ENCODE data around the gene PLEKHG3. TPM values are rescaled to one million over a fixed set of nuclear protein-coding genes. Genes with fewer than 3 reads are reported as not detected.

Gene PLEKHG3
- total RNA-seq, 2 experiments from 2014 or later, result not detected

- Histone ChIP-seq H4K20me1 (ENCODE audit: insufficient read depth, low read length) (no peaks in the 10 kb centered on the region), H3K4me2 (ENCODE audit: low read length) (no peak overlapping the region), H3K4me3 (ENCODE audit: low read depth, low read length, poor library complexity, severe bottlenecking) (no peak overlapping the region), H3K27ac (ENCODE audit: low read depth, low read length, poor library complexity, severe bottlenecking) (no peak overlapping the region), H3K4me1 (ENCODE audit: insufficient read depth, low read length, poor library complexity, severe bottlenecking) (no peaks in the 10 kb centered on the region), H3K9me2 (ENCODE audit: insufficient read depth, low read length) (no peaks in the 10 kb centered on the region), H3K79me2 (ENCODE audit: insufficient read depth, low read depth, low read length) (no peaks in the 10 kb centered on the region), H3K36me3 (ENCODE audit: insufficient read depth, low read length) (no peaks in the 10 kb centered on the region), H3K9me3 (ENCODE audit: low read length) (peaks cover 9% of the 10 kb centered on the region), H2AFZ (ENCODE audit: low read length) (no peak overlapping the region)
- DNase-seq (ENCODE audit: low spot score), result no peak
- ChIA-PET POLR2A (no interaction called here), CTCF (ENCODE audit: unreplicated experiment) (no interaction called here)
- intact Hi-C loops (cut with micrococcal nuclease; ENCODE audit: unreplicated experiment), result no loop called here
- BruUV-seq (replicated peaks), result no TSS peak
- no peak for TF ChIP-seq EZH2phosphoT487 (IDR thresholded peaks at IDR 0.05; ENCODE audit: borderline replicate concordance, low read depth, low read length)
- TF ChIP-seq CTCF (conservative IDR thresholded peaks at IDR 0.05; ENCODE audit: low read length), result no peak
Measured at GRCh38 chr14:64715146-64715627, 11.0 kb downstream of the PLEKHG3 start.

DNA sequence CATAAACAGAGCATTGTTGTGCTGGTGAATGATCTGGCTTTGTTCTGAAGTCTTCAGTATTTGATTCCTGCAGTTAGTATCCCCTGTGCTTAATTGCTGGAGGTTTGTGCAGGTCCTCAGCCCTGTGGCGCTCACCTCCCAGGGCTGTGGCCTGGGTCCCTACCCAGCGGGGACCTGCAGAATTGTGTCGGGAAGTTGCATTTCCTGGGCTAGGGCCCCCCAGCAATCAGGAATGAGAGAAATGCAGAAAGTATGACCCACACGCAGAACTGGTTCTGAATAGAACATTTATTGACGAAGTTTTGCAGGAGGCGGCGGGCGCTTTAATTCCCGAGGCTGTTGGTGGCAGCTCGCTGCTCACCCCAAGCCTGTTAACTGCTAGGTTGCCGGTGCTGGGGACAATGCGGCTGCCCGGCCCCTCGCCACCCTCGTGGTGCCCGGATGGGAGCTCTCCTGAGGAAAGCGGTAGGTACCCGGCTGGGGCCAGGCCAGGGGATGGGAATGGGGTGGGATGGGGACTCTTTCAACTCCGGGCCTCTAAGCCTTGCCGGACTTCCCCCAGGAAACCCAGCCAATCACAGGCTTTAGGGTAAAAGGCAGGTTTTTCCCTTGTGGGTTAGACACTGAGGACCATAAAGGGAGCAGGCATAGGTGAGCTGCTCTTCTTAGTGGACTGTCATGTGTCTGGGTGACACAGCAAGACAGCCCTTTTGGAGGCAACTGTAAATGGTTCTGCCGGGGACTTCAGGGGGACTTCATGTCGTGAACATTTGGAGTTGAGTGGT lies 11.6 kb downstream of the PLEKHG3 start:
- Histone ChIP-seq H3K9me3 (ENCODE audit: low read length) (peaks cover 9% of the 10 kb centered on the region), H3K4me3 (ENCODE audit: low read depth, low read length, poor library complexity, severe bottlenecking) (no peak overlapping the region), H3K27ac (ENCODE audit: low read depth, low read length, poor library complexity, severe bottlenecking) (no peak overlapping the region), H3K36me3 (ENCODE audit: insufficient read depth, low read length) (no peaks in the 10 kb centered on the region), H3K4me1 (ENCODE audit: insufficient read depth, low read length, poor library complexity, severe bottlenecking) (no peaks in the 10 kb centered on the region), H3K9me2 (ENCODE audit: insufficient read depth, low read length) (no peaks in the 10 kb centered on the region), H4K20me1 (ENCODE audit: insufficient read depth, low read length) (no peaks in the 10 kb centered on the region), H3K79me2 (ENCODE audit: insufficient read depth, low read depth, low read length) (no peaks in the 10 kb centered on the region), H3K4me2 (ENCODE audit: low read length) (no peak overlapping the region), H2AFZ (ENCODE audit: low read length) (no peak overlapping the region)
- no TSS peak for BruUV-seq (replicated peaks)
- CTCF ChIA-PET (ENCODE audit: unreplicated experiment), result no interaction called here
- POLR2A ChIA-PET, result no interaction called here
- intact Hi-C loops (cut with micrococcal nuclease; ENCODE audit: unreplicated experiment), result no loop called here
- TF ChIP-seq EZH2phosphoT487 (IDR thresholded peaks at IDR 0.05; ENCODE audit: borderline replicate concordance, low read depth, low read length), result no peak
- TF ChIP-seq CTCF (conservative IDR thresholded peaks at IDR 0.05; ENCODE audit: low read length), result no peak
- no peak for DNase-seq (ENCODE audit: low spot score)

DNA sequence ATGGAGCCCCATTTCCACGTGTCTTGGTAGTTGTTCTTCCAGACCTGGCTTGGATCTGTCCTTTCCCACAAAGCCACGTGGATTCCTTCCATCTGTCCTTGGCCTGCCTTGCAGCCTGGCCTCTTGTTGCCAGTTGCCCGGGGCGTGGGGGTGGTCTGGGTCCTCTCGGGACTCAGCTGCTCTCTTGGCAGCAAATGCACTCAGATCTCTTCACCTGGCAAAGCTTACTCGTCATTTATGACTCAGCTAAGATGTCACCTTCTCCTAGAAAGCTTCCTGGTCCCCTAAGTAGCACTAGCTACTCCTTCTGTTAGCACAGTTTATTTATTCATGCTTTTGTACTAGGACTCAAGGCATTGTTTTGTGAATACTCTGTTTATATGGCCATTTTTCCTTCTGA lies 13.6 kb downstream of the PLEKHG3 start:
- no peaks in the 10 kb centered on the region for H3K36me3 ChIP-seq (ENCODE audit: insufficient read depth, low read length)
- H2AFZ ChIP-seq (ENCODE audit: low read length), result no peak overlapping the region
- BruUV-seq (replicated peaks), result no TSS peak
- no peak overlapping the region for H3K27ac ChIP-seq (ENCODE audit: low read depth, low read length, poor library complexity, severe bottlenecking)
- no peak overlapping the region for H3K4me3 ChIP-seq (ENCODE audit: low read depth, low read length, poor library complexity, severe bottlenecking)
- no peaks in the 10 kb centered on the region for H4K20me1 ChIP-seq (ENCODE audit: insufficient read depth, low read length)
- no peak for DNase-seq (ENCODE audit: low spot score)
- TF ChIP-seq EZH2phosphoT487 (IDR thresholded peaks at IDR 0.05; ENCODE audit: borderline replicate concordance, low read depth, low read length), result no peak
- no peak for TF ChIP-seq CTCF (conservative IDR thresholded peaks at IDR 0.05; ENCODE audit: low read length)
- H3K4me2 ChIP-seq (ENCODE audit: low read length), result no peak overlapping the region
- H3K4me1 ChIP-seq (ENCODE audit: insufficient read depth, low read length, poor library complexity, severe bottlenecking), result no peaks in the 10 kb centered on the region
- no peaks in the 10 kb centered on the region for H3K79me2 ChIP-seq (ENCODE audit: insufficient read depth, low read depth, low read length)
- peaks cover 8% of the 10 kb centered on the region for H3K9me3 ChIP-seq (ENCODE audit: low read length)
- intact Hi-C loops (cut with micrococcal nuclease; ENCODE audit: unreplicated experiment), result no loop called here
- CTCF ChIA-PET (ENCODE audit: unreplicated experiment), result no interaction called here
- POLR2A ChIA-PET, result interaction anchor here (1.3 kb wide), 1 partner anchor 16 kb away, joined by 3 read pairs; no protein-coding TSS in a partner anchor
- no peaks in the 10 kb centered on the region for H3K9me2 ChIP-seq (ENCODE audit: insufficient read depth, low read length)

Measured in OCI-LY7 (cell line).